OCI-LY7 (cell line): ENCODE results near the gene ZNF846.

ENCODE experiments used
- CTCF ChIP-seq: fragments of 200-600 bp; sonication (generic); conservative IDR thresholded peaks from 2 replicates; pipeline ENCODE4 v1.5.1; 2014; ENCODE audit warnings: mild to moderate bottlenecking, antibody characterized with exemption, low read length, moderate library complexity, mixed read lengths
- EZH2phosphoT487 ChIP-seq: fragments of 200-600 bp; sonication (generic); IDR thresholded peaks from 2 replicates; pipeline ENCODE4 v1.6.1; 2018; ENCODE audit warnings: low read depth, borderline replicate concordance, mild to moderate bottlenecking, mixed run types, antibody characterized with exemption, low read length, moderate library complexity, mixed read lengths

- TF ChIP-seq CTCF (no peak), EZH2phosphoT487 (no peak)
These were observed 48.0 kb downstream of the ZNF846 start for GRCh38 chr19:9720541-9720940.
